ENCODE results near the gene C5.

Gene C5

DNA sequence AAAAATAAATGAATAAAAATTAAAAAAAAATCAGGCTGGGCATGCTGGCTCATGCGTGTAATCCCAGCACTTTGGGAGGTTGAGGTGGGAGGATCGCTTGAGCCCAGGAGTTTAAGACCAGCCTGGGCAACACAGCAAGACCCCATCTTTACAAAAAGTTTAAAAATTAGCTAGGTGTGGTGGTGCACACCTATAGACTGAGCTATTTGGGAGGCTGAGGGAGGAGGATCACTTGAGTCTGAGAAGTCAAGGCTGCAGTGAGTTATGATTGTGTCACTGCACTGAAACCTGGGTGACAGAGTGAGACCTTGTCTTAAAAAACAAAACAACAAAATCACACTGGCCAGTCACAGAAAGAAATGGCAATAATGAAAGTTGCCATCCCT lies 21.3 kb upstream of the C5 start:
- H3K9me3 ChIP-seq, result no peaks in the 10 kb centered on the region
- no peaks in the 10 kb centered on the region; the same call in 1 of the 2 replicates for H3K4me1 ChIP-seq
- TF ChIP-seq, protein P1, sequence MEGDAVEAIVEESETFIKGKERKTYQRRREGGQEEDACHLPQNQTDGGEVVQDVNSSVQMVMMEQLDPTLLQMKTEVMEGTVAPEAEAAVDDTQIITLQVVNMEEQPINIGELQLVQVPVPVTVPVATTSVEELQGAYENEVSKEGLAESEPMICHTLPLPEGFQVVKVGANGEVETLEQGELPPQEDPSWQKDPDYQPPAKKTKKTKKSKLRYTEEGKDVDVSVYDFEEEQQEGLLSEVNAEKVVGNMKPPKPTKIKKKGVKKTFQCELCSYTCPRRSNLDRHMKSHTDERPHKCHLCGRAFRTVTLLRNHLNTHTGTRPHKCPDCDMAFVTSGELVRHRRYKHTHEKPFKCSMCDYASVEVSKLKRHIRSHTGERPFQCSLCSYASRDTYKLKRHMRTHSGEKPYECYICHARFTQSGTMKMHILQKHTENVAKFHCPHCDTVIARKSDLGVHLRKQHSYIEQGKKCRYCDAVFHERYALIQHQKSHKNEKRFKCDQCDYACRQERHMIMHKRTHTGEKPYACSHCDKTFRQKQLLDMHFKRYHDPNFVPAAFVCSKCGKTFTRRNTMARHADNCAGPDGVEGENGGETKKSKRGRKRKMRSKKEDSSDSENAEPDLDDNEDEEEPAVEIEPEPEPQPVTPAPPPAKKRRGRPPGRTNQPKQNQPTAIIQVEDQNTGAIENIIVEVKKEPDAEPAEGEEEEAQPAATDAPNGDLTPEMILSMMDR (IDR thresholded peaks at IDR 0.05; ENCODE audit: low read depth, low read length), result no peak
- no peak for DNase-seq
- H3K4me3 ChIP-seq (ENCODE audit: low read depth, low read length), result no peak overlapping the region
- H3K36me3 ChIP-seq, result no peaks in the 10 kb centered on the region
- H3K27me3 ChIP-seq, result no peaks in the 10 kb centered on the region

DNA sequence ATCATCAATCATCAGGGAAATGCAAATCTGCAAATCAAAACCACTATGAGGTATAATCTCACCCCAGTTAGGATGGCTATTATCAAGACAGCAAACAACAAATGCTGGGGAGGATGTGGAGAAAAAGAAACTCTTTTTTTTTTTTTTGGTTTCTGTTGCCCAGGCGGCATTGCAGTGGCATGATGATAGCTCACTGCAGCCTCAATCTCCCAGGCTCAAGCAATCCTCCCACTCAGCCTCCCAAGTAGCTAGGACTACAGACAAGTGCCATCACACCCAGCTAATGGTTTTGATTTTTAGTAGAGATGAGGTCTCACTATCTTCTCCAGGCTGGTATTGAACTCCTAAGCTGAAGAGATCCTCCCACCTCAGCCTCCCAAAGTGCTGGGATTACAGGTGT lies 19.3 kb upstream of the C5 start:
- Histone ChIP-seq H3K36me3 (no peaks in the 10 kb centered on the region), H3K9me3 (no peaks in the 10 kb centered on the region), H3K4me1 (no peaks in the 10 kb centered on the region; the same call in 1 of the 2 replicates), H3K27me3 (no peaks in the 10 kb centered on the region), H3K4me3 (ENCODE audit: low read depth, low read length) (no peak overlapping the region)
- TF ChIP-seq, protein P1 (IDR thresholded peaks at IDR 0.05; ENCODE audit: low read depth, low read length), result no peak
- DNase-seq, result no peak

DNA sequence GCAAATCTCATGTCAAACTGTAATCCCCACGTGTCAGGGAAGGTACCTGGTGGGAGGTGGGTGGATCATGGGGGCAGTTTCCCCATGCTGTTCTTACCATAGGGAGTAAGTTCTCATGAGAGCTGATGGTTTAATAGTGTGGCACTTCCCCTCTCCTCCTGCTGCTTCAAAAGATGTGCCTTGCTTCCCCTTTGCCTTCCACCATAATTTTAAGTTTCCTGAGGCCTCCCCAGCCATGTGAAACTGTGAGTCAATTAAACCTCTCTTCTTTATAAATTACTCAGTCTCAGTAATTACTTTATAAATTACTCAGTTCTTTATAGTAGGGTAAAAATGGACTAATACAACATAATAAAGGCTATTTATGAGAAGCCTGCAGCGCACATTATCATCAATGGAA lies 17.6 kb upstream of the C5 start:
- no peak overlapping the region for H3K4me3 ChIP-seq (ENCODE audit: low read depth, low read length)
- TF ChIP-seq, protein P1 (IDR thresholded peaks at IDR 0.05; ENCODE audit: low read depth, low read length), result no peak
- DNase-seq, result no peak

DNA sequence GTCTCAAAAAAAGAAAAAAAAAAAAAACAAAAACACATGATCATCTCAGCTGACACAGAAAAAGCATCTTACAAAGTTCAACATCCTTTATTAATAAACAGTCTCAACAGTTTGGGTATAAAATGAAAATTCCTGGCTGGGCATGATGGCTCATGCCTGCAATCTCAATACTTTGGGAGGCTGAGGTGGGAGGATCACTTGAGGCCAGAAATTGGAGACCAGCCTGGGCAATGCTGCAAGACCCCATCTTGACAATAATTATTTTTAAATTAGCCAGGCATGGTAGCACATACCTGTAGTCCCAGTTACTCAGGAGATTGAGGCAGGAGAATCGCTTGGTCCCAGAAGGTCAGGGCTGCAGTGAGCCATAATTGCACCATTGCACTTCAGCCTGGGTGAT lies 16.8 kb upstream of the C5 start:
- Histone ChIP-seq H3K9me3 (no peaks in the 10 kb centered on the region), H3K4me3 (ENCODE audit: low read depth, low read length) (no peak overlapping the region), H3K36me3 (no peaks in the 10 kb centered on the region), H3K27me3 (no peaks in the 10 kb centered on the region), H3K4me1 (no peaks in the 10 kb centered on the region)
- no peak for DNase-seq
- TF ChIP-seq, protein P1 (IDR thresholded peaks at IDR 0.05; ENCODE audit: low read depth, low read length), result no peak

More for the DNA sequence above, 17.6 kb upstream of the C5 start:
- H3K9me3 ChIP-seq, result no peaks in the 10 kb centered on the region
- no peaks in the 10 kb centered on the region for H3K27me3 ChIP-seq
- H3K36me3 ChIP-seq, result no peaks in the 10 kb centered on the region
- no peaks in the 10 kb centered on the region for H3K4me1 ChIP-seq

DNA sequence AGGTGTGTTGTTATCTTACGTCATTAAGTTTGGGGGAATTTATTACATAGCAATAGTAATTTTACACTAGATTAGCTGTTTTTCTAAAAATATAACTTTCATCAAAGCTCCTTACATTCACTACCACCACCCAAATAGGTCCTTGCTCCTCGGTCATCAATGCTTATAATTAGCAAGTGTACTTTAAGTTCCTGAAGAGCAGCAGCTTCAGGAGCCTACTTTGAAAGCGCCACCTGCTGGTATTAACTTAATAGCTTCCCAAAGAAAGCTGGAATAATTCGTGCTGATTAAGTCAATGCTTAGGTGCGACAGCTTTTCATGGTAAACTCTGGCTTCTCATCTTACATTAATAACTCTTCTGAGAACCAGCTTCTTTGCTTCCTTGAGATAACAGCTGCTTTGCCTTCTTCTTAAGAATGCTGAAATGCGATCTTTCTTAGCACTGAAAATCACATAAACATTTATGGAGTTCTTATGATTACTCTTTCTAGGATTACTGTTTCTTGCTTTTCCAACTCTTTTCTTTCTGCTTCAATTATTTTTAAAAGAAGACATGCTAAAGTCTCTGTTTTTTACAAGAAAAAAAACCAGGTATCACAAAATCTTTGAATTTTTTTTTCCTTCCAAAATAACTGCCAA lies 10.0 kb upstream of the C5 start:
- no peak overlapping the region for H3K4me3 ChIP-seq (ENCODE audit: low read depth, low read length)
- H3K4me1 ChIP-seq, result no peaks in the 10 kb centered on the region
- no peaks in the 10 kb centered on the region for H3K27me3 ChIP-seq
- no peaks in the 10 kb centered on the region for H3K9me3 ChIP-seq
- TF ChIP-seq, protein P1 (IDR thresholded peaks at IDR 0.05; ENCODE audit: low read depth, low read length), result peak; percentile 83
- no peaks in the 10 kb centered on the region for H3K36me3 ChIP-seq
- peak; percentile 49 for DNase-seq

DNA sequence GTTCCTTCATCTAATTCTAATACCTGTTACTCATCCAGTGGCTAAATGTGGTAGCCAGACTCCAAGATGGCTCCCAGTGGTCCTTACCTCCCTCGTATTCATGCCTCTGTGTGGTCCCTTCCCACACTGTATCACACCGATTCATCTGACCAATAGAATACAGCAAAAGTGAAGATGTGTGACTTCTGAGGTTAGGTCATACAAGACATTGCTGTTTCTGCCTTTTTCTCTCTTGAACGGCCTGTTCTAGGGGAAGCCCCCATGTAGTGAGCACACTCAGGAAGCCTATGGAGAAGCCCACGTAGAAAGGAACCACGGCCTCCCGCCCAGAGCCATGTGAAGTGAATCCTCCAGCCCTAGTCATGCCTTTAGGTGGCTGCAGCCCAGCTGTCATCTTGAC lies 9.4 kb upstream of the C5 start:
- TF ChIP-seq, protein P1 (IDR thresholded peaks at IDR 0.05; ENCODE audit: low read depth, low read length), result no peak
- DNase-seq, result no peak
- no peak overlapping the region for H3K4me3 ChIP-seq (ENCODE audit: low read depth, low read length)

More for the DNA sequence above, 9.4 kb upstream of the C5 start:
- Histone ChIP-seq H3K4me1 (no peaks in the 10 kb centered on the region), H3K27me3 (no peaks in the 10 kb centered on the region), H3K36me3 (no peaks in the 10 kb centered on the region), H3K9me3 (no peaks in the 10 kb centered on the region)
